GM21360 (cell line): ENCODE data around the gene AAK1.
"Not testable (repeated sequence)": the region's sequence is repeated elsewhere in the genome, so short reads cannot be mapped to it uniquely, and the experiment has no call there.

Source experiments
- ATAC-seq: cut with Tn5 transposase; IDR thresholded peaks from one replicate; pipeline ENCODE4 v1.9.1; 2021; ENCODE audit warnings: mild to moderate bottlenecking, moderate library complexity; ENCODE audit not compliant: unreplicated experiment

Gene AAK1

DNA sequence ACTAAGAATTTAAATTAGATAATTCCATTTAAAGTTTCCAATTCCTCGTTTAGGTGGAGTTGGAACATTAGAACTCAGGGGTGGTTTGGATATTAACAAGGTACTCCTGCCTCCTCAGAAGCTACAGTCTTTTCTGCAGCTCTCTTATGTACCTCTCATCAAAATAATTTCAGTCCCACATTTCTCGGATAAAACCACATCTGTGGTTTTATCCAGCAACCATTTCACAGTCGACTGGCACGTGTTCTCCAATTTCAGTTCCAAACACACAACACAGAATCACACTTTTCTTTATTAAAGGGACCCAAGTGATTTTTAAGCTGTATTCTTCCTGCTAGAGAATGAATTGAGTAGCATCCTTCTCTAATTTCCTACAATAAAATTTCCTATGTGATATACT, 183.6 kb downstream of the AAK1 start:
- no peak for ATAC-seq

DNA sequence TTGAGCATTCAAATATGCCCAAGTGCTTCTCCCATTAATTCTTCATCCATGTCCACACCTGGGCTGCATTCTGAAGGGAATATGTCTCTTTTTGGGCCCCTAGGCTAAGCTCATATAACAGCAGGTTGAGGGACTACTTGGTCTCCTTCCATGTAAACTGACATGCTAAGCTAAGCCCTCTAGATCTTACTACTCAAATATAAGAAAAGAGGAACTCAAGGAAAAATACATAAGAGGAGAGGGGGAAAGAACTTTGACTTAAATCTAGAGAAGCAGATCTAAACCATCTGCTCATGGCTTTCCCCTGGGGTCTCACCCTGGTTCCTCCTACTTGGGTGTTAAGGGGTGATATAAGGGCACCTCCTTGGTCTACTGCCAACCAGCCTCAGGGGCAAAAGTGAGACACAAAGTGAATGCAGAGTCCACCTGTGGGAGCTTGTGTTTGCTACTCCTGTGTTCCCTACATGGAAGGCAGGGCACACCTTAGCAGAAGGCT, 186.5 kb downstream of the AAK1 start:
- ATAC-seq, result no peak

DNA sequence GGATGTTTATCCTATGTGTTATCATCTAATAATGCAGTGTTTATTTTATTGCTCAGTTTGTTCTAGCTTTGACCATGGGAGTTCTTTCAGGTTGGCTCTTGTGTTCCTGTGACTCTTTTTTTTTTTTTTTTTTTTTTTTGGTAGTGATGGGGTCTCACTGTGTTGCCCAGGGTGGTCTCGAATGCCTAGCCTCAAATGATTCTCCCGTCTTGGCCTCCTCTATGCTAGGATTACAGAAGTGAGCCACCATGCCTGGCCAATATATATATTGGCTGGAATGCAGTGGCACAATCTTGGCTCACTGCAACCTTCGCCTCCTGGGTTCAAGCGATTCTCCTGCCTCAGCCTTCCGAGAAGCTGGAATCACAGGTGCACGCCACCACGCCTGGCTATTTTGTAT, 187.4 kb downstream of the AAK1 start:
- no peak for ATAC-seq

DNA sequence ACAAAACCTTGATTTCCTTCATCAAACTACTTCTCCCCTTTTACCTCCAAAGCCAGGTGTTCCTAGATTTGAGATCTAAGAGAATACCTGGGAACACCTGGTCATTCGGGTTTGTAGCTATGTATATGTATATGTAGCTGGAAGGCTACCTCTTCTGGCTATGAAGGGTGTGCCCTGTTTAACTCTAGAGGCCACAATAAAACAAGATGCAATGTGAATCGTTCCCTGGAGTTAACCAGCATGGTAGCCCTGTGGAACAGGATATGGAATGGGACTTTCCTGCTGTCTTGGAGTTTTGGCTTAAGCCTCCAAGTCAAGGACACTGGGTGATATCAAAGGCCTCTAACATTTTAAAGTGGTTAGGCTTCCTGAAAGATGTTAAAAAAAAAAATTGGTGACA, 188.6 kb downstream of the AAK1 start:
- ATAC-seq, result no peak

- peak; percentile 85 for ATAC-seq
These were observed 189.9 kb downstream of the AAK1 start for GRCh38 chr2:69453475-69454129.

DNA sequence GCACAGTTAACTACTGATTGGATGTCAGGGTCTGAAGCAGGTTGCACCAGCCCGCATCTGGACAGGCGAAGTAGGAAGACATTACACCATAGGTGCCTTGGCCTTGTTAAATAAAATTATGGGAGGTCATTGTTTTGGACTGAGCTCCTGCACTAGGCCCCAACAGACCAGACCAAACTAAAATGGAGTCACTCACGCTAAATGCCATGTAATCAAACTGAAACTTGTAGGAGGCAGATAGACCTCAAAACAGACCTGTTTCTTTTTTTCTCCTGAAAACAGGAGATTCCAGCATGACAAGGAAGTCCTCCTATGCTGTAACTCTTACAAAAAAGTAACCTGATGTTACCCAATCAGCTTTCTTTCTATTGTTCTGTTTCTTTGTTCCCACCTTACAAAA, 190.9 kb downstream of the AAK1 start:
- ATAC-seq, result no peak

GRCh38 chr2:69450735-69451416, 192.7 kb downstream of the AAK1 start:
- no peak for ATAC-seq

DNA sequence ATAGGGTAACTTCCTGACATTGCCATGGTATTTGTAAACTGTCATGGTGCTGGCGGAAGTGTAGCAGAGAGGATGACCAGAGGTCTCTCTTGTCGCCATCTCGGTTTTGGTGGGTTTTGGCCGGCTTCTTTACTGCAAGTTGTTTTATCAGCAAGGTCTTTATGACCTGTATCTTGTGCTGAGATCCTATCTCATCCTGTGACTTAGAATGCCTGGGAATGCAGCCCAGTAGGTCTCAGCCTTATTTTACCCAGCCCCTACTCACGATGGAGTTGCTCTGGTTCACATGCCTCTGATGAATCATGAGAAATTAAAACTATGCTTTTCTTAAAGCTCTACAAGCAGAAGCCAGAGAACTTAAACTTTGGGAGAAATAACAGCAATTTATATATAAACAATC, 193.6 kb downstream of the AAK1 start:
- no peak for ATAC-seq

DNA sequence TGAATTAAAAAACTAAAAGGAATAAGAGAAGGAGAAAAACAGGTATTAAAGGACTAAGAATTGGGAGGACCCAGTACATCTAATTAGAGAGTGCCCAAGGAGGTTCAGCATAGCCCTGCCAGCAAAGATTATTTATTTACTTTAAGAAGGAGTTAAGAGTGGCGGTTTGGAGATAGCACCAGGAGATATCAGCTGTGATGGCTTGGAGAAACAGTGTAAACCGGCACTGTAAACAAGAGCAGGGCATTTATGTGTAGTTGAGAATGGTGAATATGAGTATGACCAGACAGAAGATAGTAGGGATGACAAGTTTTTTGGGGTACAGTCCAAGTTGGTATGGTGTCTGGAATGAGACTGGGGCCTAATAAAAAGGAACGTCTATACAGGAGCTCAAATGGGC, 199.9 kb downstream of the AAK1 start:
- not testable (repeated sequence) for ATAC-seq

DNA sequence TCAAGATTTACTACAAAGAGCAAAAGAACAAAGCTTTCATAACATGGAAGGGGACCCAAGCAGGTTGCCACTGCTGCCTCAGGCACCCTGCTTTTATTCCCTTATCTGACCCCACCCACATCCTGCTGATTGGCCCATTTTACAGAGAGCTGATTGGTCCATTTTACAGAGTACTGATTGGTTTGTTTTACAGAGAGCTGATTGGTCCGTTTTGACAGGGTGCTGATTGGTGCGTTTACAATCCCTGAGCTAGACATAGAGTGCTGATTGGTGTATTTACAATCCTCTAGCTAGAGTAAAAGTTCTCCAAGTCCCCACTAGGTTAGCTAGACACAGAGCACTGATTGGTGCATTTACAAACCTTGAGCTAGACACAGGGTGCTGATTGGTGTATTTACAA, 204.0 kb downstream of the AAK1 start:
- ATAC-seq, result not testable (repeated sequence)

- ATAC-seq, result no peak
These were observed 205.0 kb downstream of the AAK1 start for GRCh38 chr2:69438580-69438979.

- ATAC-seq, result no peak
These were observed 205.8 kb downstream of the AAK1 start for GRCh38 chr2:69437751-69438154.

- peak; percentile 92 for ATAC-seq
These were observed 206.4 kb downstream of the AAK1 start, which contains the start of gene NFU1 for GRCh38 chr2:69436938-69437750. TSS of gene NFU1 (minus strand) at chr2:69437435. CDS start at chr2:69437422, 13 bp downstream.

DNA sequence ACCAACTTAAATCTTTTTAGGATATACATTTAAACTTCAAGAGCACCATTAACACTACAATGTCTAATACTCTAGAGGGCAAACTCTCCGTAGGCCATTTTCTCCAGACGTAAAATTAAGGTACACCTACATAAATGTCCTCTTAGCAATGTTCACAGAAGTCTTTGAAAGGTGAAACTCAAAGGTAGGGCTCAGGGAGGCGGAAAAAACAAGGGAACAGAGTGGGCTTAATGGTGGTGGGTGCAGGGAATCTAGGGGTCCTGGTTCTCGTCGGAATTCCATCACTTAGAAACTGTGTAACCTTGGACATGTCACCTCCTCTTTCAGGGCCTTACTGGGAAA, 207.0 kb downstream of the AAK1 start:
- ATAC-seq, result no peak

DNA sequence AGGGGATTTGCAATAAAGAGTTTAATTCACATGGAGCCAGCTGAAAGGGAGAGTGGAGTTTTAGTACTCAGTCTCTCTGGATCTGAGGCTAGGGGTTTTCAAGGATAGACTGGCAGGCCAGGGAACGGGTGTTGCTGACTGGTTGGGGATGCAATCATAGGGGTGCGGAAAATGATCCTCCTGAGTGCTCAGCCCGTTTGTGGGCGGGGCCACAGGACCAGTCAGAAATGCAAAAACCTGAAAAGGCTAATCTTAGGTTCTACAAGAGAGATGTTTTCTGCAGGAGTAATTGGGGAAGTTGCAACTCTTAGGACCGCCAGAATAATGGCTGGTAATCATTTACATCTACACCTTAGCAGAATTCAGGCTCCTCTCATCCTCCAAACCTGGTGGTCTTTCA, 208.8 kb downstream of the AAK1 start:
- ATAC-seq, result no peak

- ATAC-seq, result no peak
These were observed 213.9 kb downstream of the AAK1 start for GRCh38 chr2:69429491-69430183.

DNA sequence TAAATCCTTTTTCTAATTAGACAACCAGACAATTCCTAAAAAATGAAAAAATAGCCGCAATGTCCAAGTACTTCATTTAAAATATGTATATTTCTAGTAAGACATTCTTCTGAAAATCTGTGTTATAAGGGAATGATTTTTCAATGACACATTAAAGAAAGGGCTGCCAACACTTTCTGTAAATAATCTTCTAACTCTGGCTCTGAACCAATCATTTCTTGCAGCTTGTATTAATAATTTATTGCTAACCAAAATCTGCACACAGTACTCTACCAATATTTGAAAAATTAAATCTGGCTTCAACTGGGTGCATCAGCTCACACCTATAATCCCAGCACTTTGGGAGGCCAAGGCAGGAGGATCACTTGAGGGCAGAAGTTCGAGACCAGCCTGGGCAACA, 214.6 kb downstream of the AAK1 start:
- no peak for ATAC-seq

DNA sequence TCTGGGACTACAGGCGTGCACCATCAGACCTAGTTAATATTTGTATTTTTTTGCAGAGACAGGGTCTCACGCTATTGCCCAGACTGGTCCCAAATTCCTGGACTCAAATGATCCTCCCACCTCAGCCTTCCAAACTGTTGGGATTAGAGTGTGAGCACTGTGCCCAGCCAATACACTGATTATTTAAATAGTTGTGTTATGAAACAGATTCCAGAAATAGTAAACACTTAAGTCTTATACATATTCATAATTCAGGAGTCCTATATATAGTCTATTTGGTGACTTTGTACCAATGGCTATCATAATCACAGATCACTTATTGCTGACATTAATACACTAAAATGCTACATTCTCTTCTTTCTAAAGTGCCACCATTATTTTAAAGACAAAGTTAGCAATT, 219.1 kb downstream of the AAK1 start:
- ATAC-seq, result no peak

- ATAC-seq, result no peak
These were observed 221.3 kb downstream of the AAK1 start for GRCh38 chr2:69422198-69422597.

DNA sequence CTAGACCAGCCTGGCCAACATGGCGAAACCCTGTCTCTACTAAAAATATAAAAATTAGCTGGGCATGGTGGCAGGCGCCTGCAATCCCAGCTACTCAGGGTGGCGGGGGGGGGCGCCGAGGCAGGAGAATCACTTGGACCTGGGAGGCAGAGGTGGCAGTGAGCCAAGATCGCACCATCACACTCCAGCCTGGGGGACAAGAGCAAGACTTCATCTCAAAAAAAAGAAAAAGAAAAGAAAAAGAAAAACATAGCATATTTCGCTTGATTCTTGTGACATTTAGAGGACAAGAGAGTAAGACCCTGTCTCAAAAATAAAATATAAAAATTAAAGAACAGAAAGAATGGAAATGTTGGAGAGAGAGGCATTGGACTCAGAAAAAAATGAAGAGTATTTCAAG, 224.4 kb downstream of the AAK1 start:
- not testable (repeated sequence) for ATAC-seq

- no peak for ATAC-seq
These were observed 227.4 kb downstream of the AAK1 start for GRCh38 chr2:69416147-69416546.
